HEK293T (cell line): ENCODE data around the gene LCP2.

Experiments
- BHLHE40 ChIP-seq: fragments of 450-650 bp; IDR thresholded peaks from 2 replicates; pipeline ENCODE4 v1.6.1; 2016; ENCODE audit warnings: mild to moderate bottlenecking, moderate library complexity, borderline replicate concordance
- ELF4 ChIP-seq: fragments of 450-650 bp; IDR thresholded peaks from 2 replicates; pipeline ENCODE4 v1.6.1; 2017; ENCODE audit warnings: antibody characterized with exemption
- SP1 ChIP-seq: fragments of 450-650 bp; IDR thresholded peaks from 2 replicates; pipeline ENCODE4 v1.6.1; 2017
- SUZ12 ChIP-seq: fragments of 450-650 bp; IDR thresholded peaks from 2 replicates; pipeline ENCODE4 v1.6.1; 2016; ENCODE audit warnings: mild to moderate bottlenecking
- ZNF384 ChIP-seq: fragments of 450-650 bp; IDR thresholded peaks from 2 replicates; pipeline ENCODE4 v1.6.1; 2016
- TF ChIP-seq, protein P1 (sequence below): fragments of 450-650 bp; IDR thresholded peaks from 2 replicates; pipeline ENCODE4 v1.6.1; 2016

DNA sequence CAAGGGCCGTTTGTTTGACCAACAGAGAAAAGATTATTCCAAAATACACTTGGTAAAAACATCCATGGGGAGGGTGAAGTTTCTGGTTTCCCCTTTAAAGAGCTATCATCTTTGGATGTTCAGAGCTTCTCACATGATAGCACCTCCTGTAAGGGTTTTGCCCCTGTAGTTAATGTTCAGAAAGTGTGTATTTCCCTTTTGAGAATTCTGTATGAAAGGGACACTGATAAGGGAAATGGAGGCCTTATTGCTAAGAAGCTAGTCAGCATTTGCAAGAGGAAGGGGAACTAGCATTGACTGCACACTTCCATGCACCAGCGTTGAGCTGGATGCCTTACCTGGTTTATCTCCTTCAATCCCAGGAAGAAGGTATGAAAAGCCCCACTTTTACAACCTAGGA is 96.3 kb downstream of the LCP2 start:
- no peak for TF ChIP-seq ZNF384
- TF ChIP-seq, protein P1, sequence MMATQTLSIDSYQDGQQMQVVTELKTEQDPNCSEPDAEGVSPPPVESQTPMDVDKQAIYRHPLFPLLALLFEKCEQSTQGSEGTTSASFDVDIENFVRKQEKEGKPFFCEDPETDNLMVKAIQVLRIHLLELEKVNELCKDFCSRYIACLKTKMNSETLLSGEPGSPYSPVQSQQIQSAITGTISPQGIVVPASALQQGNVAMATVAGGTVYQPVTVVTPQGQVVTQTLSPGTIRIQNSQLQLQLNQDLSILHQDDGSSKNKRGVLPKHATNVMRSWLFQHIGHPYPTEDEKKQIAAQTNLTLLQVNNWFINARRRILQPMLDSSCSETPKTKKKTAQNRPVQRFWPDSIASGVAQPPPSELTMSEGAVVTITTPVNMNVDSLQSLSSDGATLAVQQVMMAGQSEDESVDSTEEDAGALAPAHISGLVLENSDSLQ = no peak
- no peak for TF ChIP-seq SUZ12
- no peak for TF ChIP-seq BHLHE40
- no peak for TF ChIP-seq SP1
- no peak for TF ChIP-seq ELF4
